Stomach (tissue), 4 donors: ENCODE data around the gene KPTN.

Source experiments
- CTCF ChIP-seq, 7 experiments: fragments of 450-650 bp in 4 of 7; fragments of 200-600 bp in 3 of 7; sonication (generic) in 3 of 7; IDR thresholded peaks; one replicate each; pipeline ENCODE4 v1.5.1; 2016 to 2019; ENCODE audit warnings: antibody characterized with exemption in 7 of 7, control low read depth in 2 of 7, mild to moderate bottlenecking in 1 of 7
- EP300 ChIP-seq: sonication (generic); formaldehyde crosslinking; IDR thresholded peaks from one replicate; pipeline ENCODE4 v1.6.1; 2017; ENCODE audit warnings: antibody characterized with exemption
- POLR2A ChIP-seq, 4 donors: fragments of 450-650 bp; IDR thresholded peaks; one replicate each; pipeline ENCODE4 v1.6.1; 2016; ENCODE audit warnings: antibody characterized with exemption in 4 of 4, control low read depth in 2 of 4, mild to moderate bottlenecking in 1 of 4, moderate library complexity in 1 of 4
- POLR2AphosphoS5 ChIP-seq, 3 donors: sonication (generic); formaldehyde crosslinking; IDR thresholded peaks; one replicate each; pipeline ENCODE4 v1.6.1; 2016; ENCODE audit warnings: antibody characterized with exemption in 3 of 3

- TF ChIP-seq CTCF (IDR thresholded peaks at IDR 0.05) (no peak), POLR2A (IDR thresholded peaks at IDR 0.05) (no peak), POLR2AphosphoS5 (IDR thresholded peaks at IDR 0.05) (no peak), EP300 (no peak)
These were observed 46.5 kb downstream of the KPTN start for GRCh38 chr19:47437500-47437899.
